Measurements from ENCODE around the gene SREBF1. TPM values are rescaled to one million over a fixed set of nuclear protein-coding genes. Genes with fewer than 3 reads are reported as not detected.

SREBF1 gene
- total and polyA plus RNA-seq, 2 of the 4 experiments (the other 2 are of a cell fraction) = 3.4 to 20.4 TPM

DNA sequence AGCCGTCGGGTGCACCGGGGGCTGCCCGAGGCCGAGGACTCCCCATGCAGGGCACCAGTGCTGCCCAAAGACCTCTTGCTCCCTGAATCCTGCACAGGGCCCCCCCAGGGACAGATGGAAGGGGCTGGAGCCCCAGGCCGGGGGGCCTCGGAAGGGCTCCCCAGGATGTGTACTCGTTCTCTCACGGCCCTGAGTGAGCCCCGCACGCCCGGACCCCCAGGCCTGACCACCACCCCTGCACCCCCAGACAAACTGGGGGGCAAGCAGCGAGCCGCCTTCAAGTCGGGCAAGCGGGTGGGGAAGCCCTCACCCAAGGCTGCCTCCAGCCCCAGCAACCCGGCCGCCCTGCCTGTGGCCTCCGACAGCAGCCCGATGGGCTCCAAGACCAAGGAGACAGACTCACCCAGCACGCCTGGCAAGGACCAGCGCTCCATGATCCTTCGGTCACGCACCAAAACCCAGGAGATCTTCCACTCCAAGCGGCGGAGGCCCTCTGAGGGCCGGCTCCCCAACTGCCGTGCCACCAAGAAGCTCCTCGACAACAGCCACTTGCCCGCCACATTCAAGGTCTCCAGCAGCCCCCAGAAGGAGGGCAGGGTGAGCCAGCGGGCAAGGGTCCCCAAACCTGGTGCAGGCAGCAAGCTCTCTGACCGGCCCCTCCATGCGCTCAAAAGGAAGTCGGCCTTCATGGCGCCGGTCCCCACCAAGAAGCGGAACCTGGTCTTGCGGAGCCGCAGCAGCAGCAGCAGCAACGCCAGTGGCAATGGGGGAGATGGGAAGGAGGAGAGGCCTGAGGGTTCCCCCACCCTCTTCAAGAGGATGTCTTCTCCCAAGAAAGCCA is 40.6 kb downstream of the SREBF1 start (continued):
- TF ChIP-seq SMC3 (IDR thresholded peaks at IDR 0.05; ENCODE audit: low read depth, low read length) = no peak

GRCh38 chr17:17795296-17795695 is 41.5 kb downstream of the SREBF1 start:
- no peak overlapping the region for H2AK9ac ChIP-seq (replicated peaks; ENCODE audit: low read depth, low read length, poor library complexity)
- CTCF ChIA-PET = no interaction called here
- no peak overlapping the region for H2BK5ac ChIP-seq (ENCODE audit: low read depth, low read length, poor library complexity, severe bottlenecking)
- no peak overlapping the region for H4K8ac ChIP-seq (ENCODE audit: low read depth in 2 of 2, low read length in 2 of 2)
- BruUV-seq (replicated peaks) = no TSS peak
- H2BK15ac ChIP-seq (ENCODE audit: low read depth, low read length) = no peak overlapping the region
- no peak for DNase-seq
- H3K18ac ChIP-seq (ENCODE audit: low read depth, low read length) = no peak overlapping the region
- H3K79me1 ChIP-seq (ENCODE audit: low read depth in 1 of 2, low read length in 2 of 2) = peaks cover 18 to 89% of the 10 kb centered on the region in 2 experiments
- peaks cover 60% of the 10 kb centered on the region for H3K36me3 ChIP-seq (ENCODE audit: control insufficient read depth, insufficient read depth, low read length)
- no peaks in the 10 kb centered on the region for H3K27me3 ChIP-seq (ENCODE audit: control insufficient read depth, insufficient read depth, low read length)
- H3K9me1 ChIP-seq (ENCODE audit: insufficient read depth, low read length) = peaks cover 6% of the 10 kb centered on the region; the same call in 1 of the 2 replicates
- dilution Hi-C loops (cut with HindIII; ENCODE audit: low sequenced_read_pairs, unreplicated experiment) (no loop called here), intact Hi-C loops (cut with micrococcal nuclease) (no loop called here), in situ Hi-C loops (cut with MboI; ENCODE audit: low sequenced_read_pairs) (no loop called here)
- H3K4me3 ChIP-seq (ENCODE audit: insufficient read depth, low read depth, low read length) = no peak overlapping the region
- H3K56ac ChIP-seq (ENCODE audit: extremely low read depth, insufficient read depth, low read length) = no peak overlapping the region
- ATAC-seq (ENCODE audit: low read depth) = no peak
- no peak overlapping the region for H4K91ac ChIP-seq (ENCODE audit: insufficient read depth, low read depth, low read length)
- no peak overlapping the region for H2BK120ac ChIP-seq (ENCODE audit: low read depth, low read length)
- no peak overlapping the region for H3K14ac ChIP-seq (replicated peaks; ENCODE audit: low read depth, low read length)
- no peaks in the 10 kb centered on the region for H3K9me3 ChIP-seq (ENCODE audit: control insufficient read depth, insufficient read depth, low read length)
- H2BK20ac ChIP-seq (ENCODE audit: low read depth, low read length) = no peak overlapping the region
- no peak overlapping the region for H3K4ac ChIP-seq (ENCODE audit: low read depth, low read length)
- peaks cover 10% of the 10 kb centered on the region; the same call in 1 of the 2 replicates for H3K4me1 ChIP-seq (ENCODE audit: control insufficient read depth, insufficient read depth, low read length)
- no peak overlapping the region for H3K23ac ChIP-seq (ENCODE audit: low read depth, low read length)
- TF ChIP-seq, protein P1, sequence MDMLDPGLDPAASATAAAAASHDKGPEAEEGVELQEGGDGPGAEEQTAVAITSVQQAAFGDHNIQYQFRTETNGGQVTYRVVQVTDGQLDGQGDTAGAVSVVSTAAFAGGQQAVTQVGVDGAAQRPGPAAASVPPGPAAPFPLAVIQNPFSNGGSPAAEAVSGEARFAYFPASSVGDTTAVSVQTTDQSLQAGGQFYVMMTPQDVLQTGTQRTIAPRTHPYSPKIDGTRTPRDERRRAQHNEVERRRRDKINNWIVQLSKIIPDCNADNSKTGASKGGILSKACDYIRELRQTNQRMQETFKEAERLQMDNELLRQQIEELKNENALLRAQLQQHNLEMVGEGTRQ (IDR thresholded peaks at IDR 0.05; ENCODE audit: low read depth, low read length) = no peak
- no peak for TF ChIP-seq RAD21 (IDR thresholded peaks at IDR 0.05; ENCODE audit: low read length)
- no peak for TF ChIP-seq MAFK (IDR thresholded peaks at IDR 0.05; ENCODE audit: low read depth, low read length)
- no peak for TF ChIP-seq CHD1 (IDR thresholded peaks at IDR 0.05; ENCODE audit: low read depth, low read length)
- no peak overlapping the region for H3K27ac ChIP-seq (ENCODE audit: insufficient read depth, low read length)
- no CpG with 5 or more reads among the region's 12 CpGs for WGBS, 2 experiments (ENCODE audit: extremely low coverage in 2 of 2, insufficient read length in 1 of 2)
- no peak overlapping the region for H2AK5ac ChIP-seq (ENCODE audit: low read depth, low read length)
- POLR2A ChIA-PET (ENCODE audit: unreplicated experiment) = interaction anchor here (0.6 kb wide), 1 partner anchor 333 kb away, joined by 3 read pairs; no protein-coding TSS in a partner anchor
- H3K4me2 ChIP-seq (ENCODE audit: low read depth, low read length) = no peak overlapping the region
- no peak overlapping the region for H2AFZ ChIP-seq (replicated peaks; ENCODE audit: low read length, poor library complexity)
- H4K20me1 ChIP-seq (ENCODE audit: insufficient read depth, low read length) = peaks cover 76% of the 10 kb centered on the region
- H3K9ac ChIP-seq (ENCODE audit: low read depth, low read length) = no peak overlapping the region
- no peak overlapping the region for H4K5ac ChIP-seq (ENCODE audit: low read depth, low read length)

Measured in IMR-90 (cell line).